OCI-LY3 (cell line): Measurements from ENCODE around the gene IRS2.

Experiments used
- EZH2phosphoT487 ChIP-seq: fragments of 200-600 bp; shearing (Covaris generic); IDR thresholded peaks from 2 replicates; pipeline ENCODE4 v1.6.1; 2018; ENCODE audit warnings: antibody characterized with exemption, mixed run types, low read depth
- TF ChIP-seq, protein P1 (sequence below): fragments of 200-600, 300-600 bp; sonication (generic); IDR thresholded peaks from 2 replicates; pipeline ENCODE4 v1.5.1; 2014; ENCODE audit warnings: antibody characterized with exemption, low read length, low read depth

DNA sequence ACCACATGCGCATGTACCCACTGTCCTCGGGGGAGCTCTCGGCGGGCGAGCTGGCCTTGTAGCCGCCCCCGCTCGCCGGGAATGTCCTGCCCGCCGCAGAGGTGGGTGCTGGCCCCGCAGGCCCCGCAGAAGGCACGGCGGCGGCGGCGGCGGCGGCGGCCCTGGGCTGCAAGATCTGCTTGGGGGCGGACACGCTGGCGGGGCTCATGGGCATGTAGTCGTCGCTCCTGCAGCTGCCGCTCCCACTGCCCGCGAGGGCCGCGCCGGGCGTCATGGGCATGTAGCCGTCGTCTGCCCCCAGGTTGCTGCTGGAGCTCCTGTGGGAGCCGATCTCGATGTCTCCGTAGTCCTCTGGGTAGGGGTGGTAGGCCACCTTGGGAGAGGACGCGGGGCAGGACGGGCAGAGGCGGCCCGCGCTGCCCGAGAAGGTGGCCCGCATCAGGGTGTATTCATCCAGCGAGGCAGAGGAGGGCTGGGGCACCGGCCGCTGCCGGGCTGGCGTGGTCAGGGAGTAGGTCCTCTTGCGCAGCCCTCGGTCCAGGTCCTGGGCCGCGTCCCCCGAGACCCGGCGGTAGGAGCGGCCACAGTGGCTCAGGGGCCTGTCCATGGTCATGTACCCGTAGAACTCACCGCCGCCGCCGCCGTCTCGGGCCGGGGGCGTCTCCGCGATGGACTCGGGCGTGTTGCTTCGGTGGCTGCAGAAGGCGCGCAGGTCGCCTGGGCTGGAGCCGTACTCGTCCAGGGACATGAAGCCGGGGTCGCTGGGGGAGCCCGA is 2.4 kb downstream of the IRS2 start:
- TF ChIP-seq, protein P1, sequence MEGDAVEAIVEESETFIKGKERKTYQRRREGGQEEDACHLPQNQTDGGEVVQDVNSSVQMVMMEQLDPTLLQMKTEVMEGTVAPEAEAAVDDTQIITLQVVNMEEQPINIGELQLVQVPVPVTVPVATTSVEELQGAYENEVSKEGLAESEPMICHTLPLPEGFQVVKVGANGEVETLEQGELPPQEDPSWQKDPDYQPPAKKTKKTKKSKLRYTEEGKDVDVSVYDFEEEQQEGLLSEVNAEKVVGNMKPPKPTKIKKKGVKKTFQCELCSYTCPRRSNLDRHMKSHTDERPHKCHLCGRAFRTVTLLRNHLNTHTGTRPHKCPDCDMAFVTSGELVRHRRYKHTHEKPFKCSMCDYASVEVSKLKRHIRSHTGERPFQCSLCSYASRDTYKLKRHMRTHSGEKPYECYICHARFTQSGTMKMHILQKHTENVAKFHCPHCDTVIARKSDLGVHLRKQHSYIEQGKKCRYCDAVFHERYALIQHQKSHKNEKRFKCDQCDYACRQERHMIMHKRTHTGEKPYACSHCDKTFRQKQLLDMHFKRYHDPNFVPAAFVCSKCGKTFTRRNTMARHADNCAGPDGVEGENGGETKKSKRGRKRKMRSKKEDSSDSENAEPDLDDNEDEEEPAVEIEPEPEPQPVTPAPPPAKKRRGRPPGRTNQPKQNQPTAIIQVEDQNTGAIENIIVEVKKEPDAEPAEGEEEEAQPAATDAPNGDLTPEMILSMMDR: no peak
- no peak for TF ChIP-seq EZH2phosphoT487
